Measurements from ENCODE around the gene ATXN10. TPM values are rescaled to one million over a fixed set of nuclear protein-coding genes. Genes with fewer than 3 reads are reported as not detected.

Gene ATXN10
- total and polyA plus RNA-seq, 2 experiments from 2014 or later = 109 to 216 TPM

- 0 out of 2 replicates have a peak, but pooled peaks cover 1% of the 10 kb centered on the region for H3K36me3 ChIP-seq (ENCODE audit: low read depth)
- TF ChIP-seq EZH2 (IDR thresholded peaks at IDR 0.05; ENCODE audit: insufficient read depth, poor library complexity, severe bottlenecking) (no peak), EZH2phosphoT487 (IDR thresholded peaks at IDR 0.05; ENCODE audit: insufficient read depth, low read depth) (no peak)
- peaks cover 23% of the 10 kb centered on the region for H3F3A ChIP-seq (ENCODE audit: insufficient read depth)
- H2AFZ ChIP-seq = no peak overlapping the region
- DNase-seq = no peak
- H3K9ac ChIP-seq = 0 out of 2 replicates have a peak overlapping the region, but pooled peaks have one; percentile 25
- in situ Hi-C loops (cut with MboI) = no loop called here
- H3K27me3 ChIP-seq (replicated peaks; ENCODE audit: insufficient read depth) = no peaks in the 10 kb centered on the region
- 97 to 98% methylated on average over 11 of the region's 11 CpGs for whole genome bisulfite sequencing, 2 experiments (ENCODE audit: low coverage in 1 of 2, low lambda C conversion rate in 2 of 2, missing lambda C conversion rate in 2 of 2)
- peaks cover 94% of the 10 kb centered on the region for H3K79me2 ChIP-seq (ENCODE audit: insufficient read depth)
- H3K4me1 ChIP-seq (ENCODE audit: insufficient read depth) = peaks cover 14% of the 10 kb centered on the region; the same call in 1 of the 2 replicates
- H3K27ac ChIP-seq = 0 out of 2 replicates have a peak overlapping the region, but pooled peaks have one; percentile 16
- no peaks in the 10 kb centered on the region for H4K20me1 ChIP-seq (ENCODE audit: insufficient read depth)
- no peak overlapping the region for H3K4me3 ChIP-seq
- no peaks in the 10 kb centered on the region for H3K9me3 ChIP-seq (ENCODE audit: low read depth)
- no peaks in the 10 kb centered on the region for H3K9me2 ChIP-seq (ENCODE audit: insufficient read depth)
- H3K4me2 ChIP-seq (ENCODE audit: unreplicated experiment) = no peak overlapping the region
Measured at GRCh38 chr22:45757936-45758335, 86.3 kb downstream of the ATXN10 start.

GRCh38 chr22:45758603-45759002, 87.0 kb downstream of the ATXN10 start:
- H3K9me2 ChIP-seq (ENCODE audit: insufficient read depth) = no peaks in the 10 kb centered on the region
- no peak overlapping the region for H3K4me2 ChIP-seq (ENCODE audit: unreplicated experiment)
- H2AFZ ChIP-seq = no peak overlapping the region
- H3K9ac ChIP-seq = no peak overlapping the region
- no peaks in the 10 kb centered on the region for H3K27me3 ChIP-seq (replicated peaks; ENCODE audit: insufficient read depth)
- 83 to 86% methylated on average over 7 of the region's 7 CpGs for WGBS, 2 experiments (ENCODE audit: low coverage in 1 of 2, low lambda C conversion rate in 2 of 2, missing lambda C conversion rate in 2 of 2)
- H4K20me1 ChIP-seq (ENCODE audit: insufficient read depth) = no peaks in the 10 kb centered on the region
- TF ChIP-seq EZH2phosphoT487 (IDR thresholded peaks at IDR 0.05; ENCODE audit: insufficient read depth, low read depth) (no peak), EZH2 (IDR thresholded peaks at IDR 0.05; ENCODE audit: insufficient read depth, poor library complexity, severe bottlenecking) (no peak)
- peaks cover 94% of the 10 kb centered on the region for H3K79me2 ChIP-seq (ENCODE audit: insufficient read depth)
- no peak overlapping the region for H3K4me3 ChIP-seq
- no peaks in the 10 kb centered on the region for H3K9me3 ChIP-seq (ENCODE audit: low read depth)
- in situ Hi-C loops (cut with MboI) = no loop called here
- peaks cover 23% of the 10 kb centered on the region for H3F3A ChIP-seq (ENCODE audit: insufficient read depth)
- no peak for DNase-seq
- H3K4me1 ChIP-seq (ENCODE audit: insufficient read depth) = peaks cover 14% of the 10 kb centered on the region; the same call in 1 of the 2 replicates
- H3K27ac ChIP-seq = no peak overlapping the region
- no peaks in the 10 kb centered on the region for H3K36me3 ChIP-seq (ENCODE audit: low read depth)

- 0 out of 2 replicates have a peak, but pooled peaks cover 2% of the 10 kb centered on the region for H3K36me3 ChIP-seq (ENCODE audit: low read depth)
- H3K27me3 ChIP-seq (replicated peaks; ENCODE audit: insufficient read depth) = no peaks in the 10 kb centered on the region
- no peak overlapping the region for H2AFZ ChIP-seq
- no peaks in the 10 kb centered on the region for H4K20me1 ChIP-seq (ENCODE audit: insufficient read depth)
- in situ Hi-C loops (cut with MboI) = no loop called here
- no peak overlapping the region for H3K27ac ChIP-seq
- H3F3A ChIP-seq (ENCODE audit: insufficient read depth) = peaks cover 23% of the 10 kb centered on the region
- no peak overlapping the region for H3K4me3 ChIP-seq
- TF ChIP-seq EZH2phosphoT487 (IDR thresholded peaks at IDR 0.05; ENCODE audit: insufficient read depth, low read depth) (no peak), EZH2 (IDR thresholded peaks at IDR 0.05; ENCODE audit: insufficient read depth, poor library complexity, severe bottlenecking) (no peak)
- no peaks in the 10 kb centered on the region for H3K9me3 ChIP-seq (ENCODE audit: low read depth)
- no peak overlapping the region for H3K4me2 ChIP-seq (ENCODE audit: unreplicated experiment)
- H3K4me1 ChIP-seq (ENCODE audit: insufficient read depth) = peaks cover 14% of the 10 kb centered on the region; the same call in 1 of the 2 replicates
- no peak overlapping the region for H3K9ac ChIP-seq
- DNase-seq = no peak
- H3K79me2 ChIP-seq (ENCODE audit: insufficient read depth) = peaks cover 92% of the 10 kb centered on the region
- H3K9me2 ChIP-seq (ENCODE audit: insufficient read depth) = no peaks in the 10 kb centered on the region
- 98 to 100% methylated on average over 2 of the region's 2 CpGs for WGBS, 2 experiments (ENCODE audit: low coverage in 1 of 2, low lambda C conversion rate in 2 of 2, missing lambda C conversion rate in 2 of 2)
Measured at GRCh38 chr22:45760682-45761081, 89.0 kb downstream of the ATXN10 start.

- H3K9ac ChIP-seq = no peak overlapping the region
- TF ChIP-seq EZH2phosphoT487 (IDR thresholded peaks at IDR 0.05; ENCODE audit: insufficient read depth, low read depth) (no peak), EZH2 (IDR thresholded peaks at IDR 0.05; ENCODE audit: insufficient read depth, poor library complexity, severe bottlenecking) (no peak)
Measured at GRCh38 chr22:45762545-45763235, 91.1 kb downstream of the ATXN10 start.

More at GRCh38 chr22:45762545-45763235, 91.1 kb downstream of the ATXN10 start:
- H3F3A ChIP-seq (ENCODE audit: insufficient read depth) = peaks cover 12% of the 10 kb centered on the region
- peaks cover 91% of the 10 kb centered on the region for H3K79me2 ChIP-seq (ENCODE audit: insufficient read depth)
- in situ Hi-C loops (cut with MboI) = no loop called here
- H3K4me1 ChIP-seq (ENCODE audit: insufficient read depth) = no peaks in the 10 kb centered on the region
- no peaks in the 10 kb centered on the region for H3K27me3 ChIP-seq (replicated peaks; ENCODE audit: insufficient read depth)
- H3K9me2 ChIP-seq (ENCODE audit: insufficient read depth) = no peaks in the 10 kb centered on the region
- H4K20me1 ChIP-seq (ENCODE audit: insufficient read depth) = no peaks in the 10 kb centered on the region
- no peak overlapping the region for H3K27ac ChIP-seq
- 93% methylated on average over 7 of the region's 7 CpGs for WGBS, 2 experiments (ENCODE audit: low coverage in 1 of 2, low lambda C conversion rate in 2 of 2, missing lambda C conversion rate in 2 of 2)
- H2AFZ ChIP-seq = no peak overlapping the region
- peaks cover 13% of the 10 kb centered on the region; the same call in 1 of the 2 replicates for H3K36me3 ChIP-seq (ENCODE audit: low read depth)
- no peak overlapping the region for H3K4me2 ChIP-seq (ENCODE audit: unreplicated experiment)
- H3K9me3 ChIP-seq (ENCODE audit: low read depth) = no peaks in the 10 kb centered on the region
- no peak overlapping the region for H3K4me3 ChIP-seq
- DNase-seq = no peak
